ENCODE data around the gene NT5C3B.
"Not testable (repeated sequence)": the region's sequence is repeated elsewhere in the genome, so short reads cannot be mapped to it uniquely, and the experiment has no call there.

Gene NT5C3B

GRCh38 chr17:41777574-41778188, 58.4 kb downstream of the NT5C3B start:
- ATAC-seq (ENCODE audit: insufficient read depth, low read depth) (no peak), DNase-seq (no peak)
- no peak overlapping the region for H3K27ac ChIP-seq (ENCODE audit: low read length)
- no peak overlapping the region for H3K4me2 ChIP-seq (ENCODE audit: insufficient read depth, low read length)
- H3K4me3 ChIP-seq (ENCODE audit: low read depth in 1 of 2, low read length in 2 of 2), result no peak overlapping the region
- H3K4me1 ChIP-seq (ENCODE audit: insufficient read depth, low read length), result no peaks in the 10 kb centered on the region
- H3K9me3 ChIP-seq (ENCODE audit: insufficient read depth, low read length, severe bottlenecking), result no peaks in the 10 kb centered on the region
- no peaks in the 10 kb centered on the region for H4K20me1 ChIP-seq (ENCODE audit: insufficient read depth, low read length)
- TF ChIP-seq EZH2 (IDR thresholded peaks at IDR 0.05; ENCODE audit: borderline replicate concordance, low read depth, low read length, severe bottlenecking) (no peak), CTCF (IDR thresholded peaks at IDR 0.05; ENCODE audit: borderline replicate concordance, extremely low read depth, low read length, poor library complexity, severe bottlenecking) (no peak)
- no peaks in the 10 kb centered on the region for H3K36me3 ChIP-seq (ENCODE audit: insufficient read depth, low read length)
- H3K79me2 ChIP-seq (ENCODE audit: insufficient read depth, low read length), result no peaks in the 10 kb centered on the region
- no peaks in the 10 kb centered on the region for H3K27me3 ChIP-seq (ENCODE audit: insufficient read depth, low read length, poor library complexity)
- H3K9ac ChIP-seq (ENCODE audit: low read depth, low read length), result no peak overlapping the region
- H2AFZ ChIP-seq (ENCODE audit: low read depth, low read length), result no peak overlapping the region

- Histone ChIP-seq H3K4me1 (ENCODE audit: insufficient read depth, low read length) (no peaks in the 10 kb centered on the region), H3K36me3 (ENCODE audit: insufficient read depth, low read length) (no peaks in the 10 kb centered on the region), H3K79me2 (ENCODE audit: insufficient read depth, low read length) (no peaks in the 10 kb centered on the region), H3K9me3 (ENCODE audit: insufficient read depth, low read length, severe bottlenecking) (no peaks in the 10 kb centered on the region), H2AFZ (ENCODE audit: low read depth, low read length) (no peak overlapping the region), H3K27ac (ENCODE audit: low read length) (no peak overlapping the region), H3K9ac (ENCODE audit: low read depth, low read length) (no peak overlapping the region), H4K20me1 (ENCODE audit: insufficient read depth, low read length) (no peaks in the 10 kb centered on the region), H3K4me3 (ENCODE audit: low read depth in 1 of 2, low read length in 2 of 2) (no peak overlapping the region), H3K4me2 (ENCODE audit: insufficient read depth, low read length) (no peak overlapping the region), H3K27me3 (ENCODE audit: insufficient read depth, low read length, poor library complexity) (no peaks in the 10 kb centered on the region)
- ATAC-seq (ENCODE audit: insufficient read depth, low read depth), result no peak
- DNase-seq, result no peak
- TF ChIP-seq CTCF (IDR thresholded peaks at IDR 0.05; ENCODE audit: borderline replicate concordance, extremely low read depth, low read length, poor library complexity, severe bottlenecking) (no peak), EZH2 (IDR thresholded peaks at IDR 0.05; ENCODE audit: borderline replicate concordance, low read depth, low read length, severe bottlenecking) (no peak)
These were observed 58.9 kb downstream of the NT5C3B start for GRCh38 chr17:41777157-41777573.

GRCh38 chr17:41776262-41776900, 59.7 kb downstream of the NT5C3B start:
- H3K27ac ChIP-seq (ENCODE audit: low read length); H3K36me3 ChIP-seq (ENCODE audit: insufficient read depth, low read length); H3K9me3 ChIP-seq (ENCODE audit: insufficient read depth, low read length, severe bottlenecking); H3K4me1 ChIP-seq (ENCODE audit: insufficient read depth, low read length); H3K9ac ChIP-seq (ENCODE audit: low read depth, low read length); H2AFZ ChIP-seq (ENCODE audit: low read depth, low read length); H3K4me3 ChIP-seq (ENCODE audit: low read depth in 1 of 2, low read length in 2 of 2); H3K27me3 ChIP-seq (ENCODE audit: insufficient read depth, low read length, poor library complexity); DNase-seq; H4K20me1 ChIP-seq (ENCODE audit: insufficient read depth, low read length); H3K4me2 ChIP-seq (ENCODE audit: insufficient read depth, low read length); ATAC-seq (ENCODE audit: insufficient read depth, low read depth); H3K79me2 ChIP-seq (ENCODE audit: insufficient read depth, low read length): not testable (repeated sequence)

- DNase-seq, result no peak
- Histone ChIP-seq H4K20me1 (ENCODE audit: insufficient read depth, low read length) (no peaks in the 10 kb centered on the region), H3K27ac (ENCODE audit: low read length) (no peak overlapping the region), H3K9ac (ENCODE audit: low read depth, low read length) (no peak overlapping the region), H2AFZ (ENCODE audit: low read depth, low read length) (no peak overlapping the region), H3K79me2 (ENCODE audit: insufficient read depth, low read length) (no peaks in the 10 kb centered on the region), H3K4me1 (ENCODE audit: insufficient read depth, low read length) (no peaks in the 10 kb centered on the region), H3K27me3 (ENCODE audit: insufficient read depth, low read length, poor library complexity) (no peaks in the 10 kb centered on the region), H3K36me3 (ENCODE audit: insufficient read depth, low read length) (no peaks in the 10 kb centered on the region), H3K4me2 (ENCODE audit: insufficient read depth, low read length) (no peak overlapping the region), H3K9me3 (ENCODE audit: insufficient read depth, low read length, severe bottlenecking) (no peaks in the 10 kb centered on the region), H3K4me3 (ENCODE audit: low read depth in 1 of 2, low read length in 2 of 2) (no peak overlapping the region)
- ATAC-seq (ENCODE audit: insufficient read depth, low read depth), result no peak
- TF ChIP-seq EZH2 (IDR thresholded peaks at IDR 0.05; ENCODE audit: borderline replicate concordance, low read depth, low read length, severe bottlenecking), result no peak
- TF ChIP-seq CTCF (IDR thresholded peaks at IDR 0.05; ENCODE audit: borderline replicate concordance, extremely low read depth, low read length, poor library complexity, severe bottlenecking), result no peak
These were observed 60.4 kb downstream of the NT5C3B start for GRCh38 chr17:41775394-41776226.

Data from DND-41 (cell line).